Fibroblast of peridontal ligament (primary cell): ENCODE results near the gene APOL3.
"Not testable (repeated sequence)": the region's sequence is repeated elsewhere in the genome, so short reads cannot be mapped to it uniquely, and the experiment has no call there.

Experiments used
- DNase-seq: peaks from one replicate; pipeline ENCODE4 v3.0.0-alpha.2; 2010; ENCODE audit errors: extremely low read depth

Gene APOL3

DNA sequence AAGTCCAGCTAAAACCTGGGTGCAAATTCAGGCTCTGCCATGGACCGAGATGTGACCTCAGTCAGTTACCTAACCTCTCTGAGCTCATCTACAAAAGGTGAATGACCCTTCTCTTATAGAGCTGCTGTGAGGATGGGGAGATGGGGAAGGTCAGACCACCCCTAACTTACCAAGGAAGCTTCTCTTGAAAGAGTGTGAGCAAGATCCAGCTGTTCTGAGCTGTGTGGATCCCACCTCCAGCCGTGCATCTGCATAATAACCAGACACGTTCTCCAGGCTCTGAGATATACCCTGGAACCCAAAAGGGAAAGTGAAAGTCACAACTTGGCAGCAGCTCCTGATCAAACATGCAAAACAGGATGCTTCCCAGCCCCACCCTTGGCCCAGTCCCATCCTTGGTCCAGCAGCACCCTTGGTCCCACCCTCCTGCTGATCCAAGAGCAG, at the start of gene APOL3:
Gene APOL3 (minus strand): TSS at position 257 of the 444 bp plus-strand sequence. CDS start 11,700 bp downstream, outside the sequence.
- DNase-seq = peak; percentile 74

DNA sequence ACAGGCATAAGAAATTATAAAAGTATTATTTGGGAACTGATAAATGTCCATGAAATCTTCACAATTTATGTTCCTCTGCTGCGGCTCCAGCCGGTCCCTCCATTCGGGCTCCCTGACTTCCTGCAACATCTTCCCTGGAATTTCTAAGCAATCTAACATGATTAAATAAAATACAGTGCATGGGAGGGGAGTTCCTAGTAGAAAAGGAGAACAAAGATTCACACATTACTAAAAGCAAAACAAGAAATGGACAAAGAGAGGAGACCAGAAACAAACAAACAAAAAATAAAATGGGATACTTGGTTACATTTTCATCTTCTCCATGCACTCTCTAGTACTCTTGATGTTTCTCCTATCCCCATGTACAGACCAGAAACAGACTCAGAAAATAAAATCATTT, 49.7 kb upstream of the APOL3 start:
- no peak for DNase-seq

DNA sequence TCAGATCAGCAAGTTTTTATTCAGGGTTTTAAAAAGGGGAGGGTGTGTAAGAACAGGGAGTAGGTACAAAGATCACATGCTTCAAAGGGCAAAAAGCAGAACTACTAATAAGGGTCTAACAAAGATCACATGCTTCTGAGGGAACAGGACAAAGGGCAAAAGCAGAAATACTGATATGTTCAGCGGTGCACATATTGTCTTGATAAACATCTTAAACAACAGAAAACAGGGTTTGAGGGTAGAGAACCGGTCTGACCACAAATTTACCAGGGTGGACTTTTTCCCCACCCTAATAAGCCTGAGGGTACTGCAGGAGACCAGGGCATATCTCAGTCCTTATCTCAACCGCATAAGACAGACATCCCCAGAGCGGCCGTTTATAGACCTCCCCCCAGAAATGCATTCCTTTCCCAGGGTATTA, 48.9 kb upstream of the APOL3 start:
- DNase-seq = not testable (repeated sequence)

GRCh38 chr22:36208914-36209313, 48.4 kb upstream of the APOL3 start:
- no peak for DNase-seq

DNA sequence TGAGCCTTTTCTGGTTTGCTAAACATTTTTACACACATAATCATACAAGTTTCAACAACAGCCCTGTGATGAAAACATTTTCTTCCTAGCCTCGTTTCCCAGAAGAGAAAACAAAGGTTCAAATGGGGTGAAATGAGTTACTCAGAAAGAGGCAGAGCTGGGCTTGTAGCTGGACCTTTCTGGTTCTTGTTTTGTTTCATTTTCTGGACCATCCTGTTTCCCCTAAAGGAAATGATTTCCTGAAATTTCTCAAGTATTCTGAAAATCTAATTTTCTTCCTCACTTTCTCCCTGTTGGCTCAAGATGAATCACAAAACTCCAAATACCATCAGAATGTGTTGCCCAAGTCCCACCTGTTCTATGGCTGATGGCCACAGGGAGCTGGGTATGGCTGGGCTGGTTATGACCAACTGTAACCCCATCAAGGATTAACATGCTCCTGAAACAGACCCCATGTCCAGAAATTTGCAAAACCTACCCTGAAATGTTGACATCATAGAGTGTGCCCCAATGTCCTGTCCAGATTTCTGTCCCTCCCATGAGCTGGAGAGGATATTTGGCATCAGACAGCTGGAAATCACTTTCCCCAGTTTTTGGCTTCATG, 47.7 kb upstream of the APOL3 start:
- DNase-seq = no peak

DNA sequence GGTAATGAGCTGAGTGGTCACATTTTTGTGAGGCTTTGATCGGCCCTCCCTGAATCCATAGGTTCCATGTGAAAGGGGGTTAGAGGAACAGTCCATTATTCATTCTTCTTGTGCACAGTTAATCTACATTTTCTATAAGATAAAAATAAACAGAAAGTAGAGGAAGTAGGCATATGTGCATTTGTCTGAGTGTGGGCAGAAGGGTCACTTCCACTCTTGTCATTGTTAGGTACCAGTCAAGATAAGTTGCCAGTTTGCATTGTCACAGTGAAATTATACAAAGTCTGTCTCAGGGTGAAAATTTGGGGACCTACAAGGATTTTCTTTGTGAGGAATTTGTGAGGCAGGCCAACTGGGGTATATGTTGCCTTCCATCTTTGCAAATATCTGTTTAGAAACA, 45.7 kb upstream of the APOL3 start:
- no peak for DNase-seq

- not testable (repeated sequence) for DNase-seq
Observed at GRCh38 chr22:36205573-36205972, 45.0 kb upstream of the APOL3 start.

DNA sequence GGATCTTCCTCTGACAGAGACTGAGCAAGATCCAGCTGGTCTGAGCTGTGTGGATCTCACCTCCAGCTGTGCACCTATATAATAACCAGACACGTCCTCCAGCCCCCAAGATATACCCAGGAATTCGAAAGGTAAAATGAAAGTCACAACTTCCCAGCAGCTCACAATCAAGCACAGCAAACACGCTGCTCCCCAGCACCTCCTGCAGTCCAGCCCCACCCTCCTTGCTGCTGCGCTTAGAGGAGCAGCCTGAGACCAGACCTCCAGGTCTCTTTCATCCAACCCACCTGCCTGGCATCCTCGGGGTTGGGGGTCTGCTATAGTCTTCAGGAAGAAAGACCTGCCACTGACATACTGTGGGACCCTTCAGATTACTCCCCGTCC, 44.1 kb upstream of the APOL3 start:
- no peak for DNase-seq

DNA sequence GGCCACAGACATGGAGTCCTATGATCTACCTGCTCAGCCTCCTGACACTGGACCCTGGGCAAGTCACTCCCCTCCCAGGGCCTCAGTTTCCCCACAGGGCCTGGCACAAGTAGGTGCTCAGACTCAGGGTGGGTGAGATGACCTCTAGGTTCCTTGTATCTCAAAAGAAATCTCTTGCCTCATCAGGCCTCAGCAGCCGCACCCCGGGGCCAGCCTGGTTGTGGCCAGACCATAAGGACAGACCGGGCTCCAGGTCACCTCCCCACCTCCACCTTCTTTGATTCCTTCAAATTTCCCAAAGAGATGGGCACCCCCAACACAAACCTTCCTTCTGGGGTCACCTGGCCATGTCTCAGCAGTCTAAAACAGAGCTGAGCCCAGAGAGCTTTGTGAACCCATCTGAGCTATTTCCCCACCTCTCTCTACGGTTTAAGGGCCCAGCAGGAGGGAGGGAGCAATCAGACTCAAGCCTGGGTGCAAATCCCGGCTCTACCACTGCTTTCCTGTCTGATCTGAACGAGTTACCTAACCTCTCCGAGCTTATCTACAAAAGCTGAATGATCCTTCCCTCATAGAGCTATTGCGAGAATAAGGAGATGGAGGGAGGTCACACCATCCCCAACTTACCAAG, 43.6 kb upstream of the APOL3 start:
- DNase-seq = no peak

DNA sequence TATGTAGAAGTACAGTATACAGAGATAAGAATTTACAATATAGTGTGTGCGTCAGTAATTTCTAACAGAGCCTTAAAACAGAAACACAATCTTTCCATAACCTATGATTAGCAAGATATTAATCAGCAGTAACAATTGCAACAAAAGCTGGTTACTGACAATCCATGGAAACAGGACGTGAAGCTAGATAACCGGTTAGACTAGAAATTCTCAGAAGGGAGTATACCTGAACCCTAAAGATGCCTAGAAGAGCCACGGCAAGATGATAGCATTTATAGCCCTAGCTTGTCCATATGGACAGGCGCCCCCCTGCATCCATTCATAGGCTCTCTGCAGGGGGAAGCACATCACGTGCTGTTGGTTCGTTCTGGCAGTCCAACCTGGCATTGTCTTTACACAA, 42.9 kb upstream of the APOL3 start:
- not testable (repeated sequence) for DNase-seq

GRCh38 chr22:36202906-36203305, 42.4 kb upstream of the APOL3 start:
- not testable (repeated sequence) for DNase-seq

DNA sequence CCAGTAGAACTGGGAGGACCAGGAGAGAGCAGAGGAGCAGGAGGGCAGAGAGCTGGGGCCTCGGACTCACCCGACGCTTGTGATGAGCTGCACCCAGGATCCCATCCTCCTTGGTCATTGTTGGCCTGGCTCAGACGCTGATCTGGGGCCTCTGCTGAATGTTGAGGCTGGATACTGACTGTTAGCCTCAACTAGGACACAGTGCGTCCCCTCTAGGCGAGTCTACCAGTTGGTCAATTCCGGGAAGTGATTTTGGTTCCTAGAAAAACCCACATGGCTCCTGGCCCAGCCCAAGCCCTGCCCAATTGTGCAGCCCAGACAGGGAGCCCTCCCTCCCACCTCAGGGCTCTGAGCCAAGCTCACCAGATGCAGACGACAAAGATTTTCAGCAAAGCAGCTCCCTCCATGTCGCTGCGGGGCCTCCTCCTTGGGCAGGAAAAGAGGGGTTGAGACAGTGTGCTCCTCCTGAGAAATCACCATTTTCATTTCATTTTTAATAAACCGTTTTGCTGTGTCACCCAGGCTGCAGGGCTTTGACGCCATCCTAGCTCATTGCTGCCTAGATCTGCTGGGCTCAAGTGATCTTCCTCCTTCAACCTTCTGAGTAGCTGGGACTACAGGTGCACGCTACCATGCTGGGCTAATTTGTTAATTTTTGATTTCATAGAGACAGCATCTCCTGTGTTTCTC, 41.2 kb upstream of the APOL3 start, which contains the start of gene APOL4:
Gene APOL4 (minus strand): TSS at position 180 of the 690 bp plus-strand sequence. CDS start 75 bp downstream, at position 105.
- DNase-seq = peak; percentile 51

DNA sequence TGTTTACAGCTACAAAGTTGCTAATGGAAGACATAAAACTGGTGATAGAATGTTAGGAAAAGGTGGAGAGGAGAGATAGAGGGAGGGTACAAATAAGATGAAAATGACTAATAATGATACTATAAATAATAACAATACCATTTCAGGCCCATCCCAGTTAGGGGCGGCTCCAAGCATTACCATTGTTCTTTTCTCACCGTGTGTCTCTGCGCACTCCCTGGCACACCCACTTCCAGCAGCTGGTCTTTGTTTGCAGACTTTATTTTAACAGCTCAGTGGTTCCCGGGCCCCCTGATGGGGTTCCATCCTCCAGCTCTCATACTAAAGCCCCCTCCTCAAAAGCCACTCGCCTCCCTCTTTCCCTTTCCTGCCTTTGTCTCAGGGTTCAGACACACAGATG, 40.5 kb upstream of the APOL3 start:
- not testable (repeated sequence) for DNase-seq

GRCh38 chr22:36199001-36199551, 38.5 kb upstream of the APOL3 start:
- no peak for DNase-seq

- DNase-seq = no peak
Observed at GRCh38 chr22:36198536-36198935, 38.0 kb upstream of the APOL3 start.

- peak; percentile 18 for DNase-seq
Observed at GRCh38 chr22:36197514-36198146, 37.1 kb upstream of the APOL3 start.

DNA sequence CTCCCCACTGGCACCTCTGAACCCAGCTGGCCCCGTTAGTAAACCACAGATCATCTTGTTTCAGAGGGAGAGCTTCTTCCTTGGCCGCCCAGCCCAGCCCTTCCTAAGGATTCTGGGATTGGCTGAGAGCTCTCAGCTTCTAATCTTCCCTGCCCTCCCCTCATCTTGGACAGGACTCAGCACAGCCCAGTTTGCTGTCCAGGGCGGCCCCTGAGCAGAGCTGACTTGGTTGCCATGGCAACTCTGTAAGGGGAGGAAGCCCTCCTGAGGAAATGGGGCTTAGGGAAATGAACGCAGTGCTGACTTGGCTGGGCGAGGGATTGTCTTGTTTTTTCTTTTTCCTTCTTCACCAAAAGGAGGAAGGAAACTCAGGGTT, 36.5 kb upstream of the APOL3 start:
- peak; percentile 55 for DNase-seq

DNA sequence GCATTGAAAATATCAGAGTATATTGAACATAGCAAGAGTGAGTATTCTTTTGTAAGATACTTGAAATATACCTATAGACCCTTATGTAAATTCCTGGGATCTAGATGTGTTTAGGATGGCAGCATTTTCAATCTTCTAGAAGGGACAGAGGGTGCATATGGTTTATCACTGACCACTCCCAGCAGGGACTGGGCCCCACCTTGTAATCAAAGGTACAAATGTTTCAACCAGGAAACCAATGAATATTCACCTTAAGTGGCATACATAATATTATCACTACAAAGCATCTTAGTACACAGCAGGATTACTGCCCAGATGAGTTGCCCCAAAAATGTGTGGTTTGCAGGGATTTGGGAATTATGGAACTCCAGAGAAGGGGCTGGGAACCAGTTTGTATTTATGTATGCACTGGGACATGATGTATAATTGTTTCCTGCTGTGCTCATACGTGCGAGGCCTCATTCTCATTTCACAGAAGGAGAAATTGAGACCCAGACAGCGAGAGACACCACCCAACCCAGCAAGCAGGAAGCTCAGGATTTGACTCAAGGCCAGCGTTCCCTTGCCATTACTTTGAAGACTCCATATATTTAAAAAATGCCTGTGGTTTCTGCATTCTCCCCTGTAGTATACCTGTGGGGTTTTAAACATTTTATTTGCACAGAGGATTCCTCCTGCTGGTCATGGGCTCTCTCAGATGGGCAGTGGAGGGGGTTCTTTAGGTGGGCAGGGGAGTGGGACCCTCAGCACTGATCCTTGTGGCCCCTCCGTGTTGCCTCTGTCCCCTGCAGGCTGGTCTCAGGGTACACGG, 35.9 kb upstream of the APOL3 start:
- peak; percentile 55 for DNase-seq

DNA sequence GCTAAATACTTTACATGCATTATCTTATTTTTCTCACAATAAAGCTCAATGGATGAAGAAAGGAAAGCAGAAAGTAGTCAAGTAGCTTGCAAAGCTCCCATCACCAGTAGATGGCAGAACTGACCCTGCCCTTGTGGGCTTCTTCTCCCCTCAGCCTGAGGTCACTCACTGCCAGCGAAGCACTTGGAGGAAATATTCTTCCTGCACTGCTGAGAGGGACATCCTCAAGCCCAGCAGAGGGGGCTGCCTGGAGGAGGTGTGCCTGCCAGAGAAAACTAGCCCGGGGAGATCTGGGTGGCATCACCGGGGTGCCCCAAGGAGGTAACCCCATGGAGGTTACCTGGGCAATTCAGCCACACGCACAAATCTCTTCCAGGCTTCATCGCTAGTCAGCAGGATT, 34.4 kb upstream of the APOL3 start:
- DNase-seq = peak; percentile 81

DNA sequence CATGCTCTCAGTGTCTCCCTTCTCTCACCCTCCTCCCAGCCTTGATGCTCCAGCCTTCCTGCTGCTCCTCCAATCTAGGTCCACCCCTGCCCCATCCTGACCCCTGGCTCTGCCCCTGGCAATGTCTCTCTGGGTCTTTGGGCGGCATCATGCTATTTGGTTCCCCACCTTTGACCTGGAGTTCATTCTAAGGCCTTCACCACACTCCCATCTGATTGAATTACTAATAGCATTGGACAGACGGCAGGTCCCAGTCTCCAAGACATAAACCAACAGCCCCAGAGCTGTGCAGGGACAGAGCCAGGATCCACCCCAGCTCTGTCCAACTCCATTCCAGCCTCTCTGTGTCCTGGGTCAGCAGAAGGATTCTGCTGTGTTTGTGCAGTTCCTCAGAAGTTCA, 33.8 kb upstream of the APOL3 start:
- no peak for DNase-seq

- no peak for DNase-seq
Observed at GRCh38 chr22:36193577-36193976, 33.0 kb upstream of the APOL3 start.
